PC-3 (cell line): Measurements from ENCODE around the gene NPAS2. TPM values are rescaled to one million over a fixed set of nuclear protein-coding genes. Genes with fewer than 3 reads are reported as not detected.

Source experiments
- ATAC-seq: fragments of 200-7000 bp; cut with Tn5 transposase; 2 replicates; pipeline ENCODE4 v1.9.1; 2020; ENCODE audit warnings: mild to moderate bottlenecking, moderate library complexity
- BruUV-seq: library from RNA; stranded (reverse); fragments of 400-500 nt; replicated peaks from 2 replicates; lab custom pipeline; 2021; lab: Mats Ljungman, UMichigan
- CTCF ChIA-PET: fragments of 300-600 bp; sonication (Branson Sonifier 250); formaldehyde crosslinking; loops from one replicate; lab custom pipeline; 2022; ENCODE audit warnings: antibody characterized with exemption; lab: Charles Lee
- POLR2A ChIA-PET: fragments of 300-600 bp; sonication (Branson Sonifier 250); formaldehyde crosslinking; loops from one replicate; lab custom pipeline; 2022; ENCODE audit warnings: antibody characterized with exemption; ENCODE audit not compliant: unreplicated experiment; lab: Charles Lee
- DNase-seq: peaks from one replicate; pipeline ENCODE4 v3.0.0-alpha.2; 2015
- H2AFZ ChIP-seq: fragments of 300-600 bp; sonication (generic); 2 replicates; pipeline ENCODE4 v1.6.0; 2016; ENCODE audit warnings: antibody characterized with exemption, low read length
- H3F3A ChIP-seq: fragments of 300-600 bp; sonication (generic); one replicate; pipeline ENCODE4 v1.6.0; 2017; ENCODE audit warnings: antibody characterized with exemption, low read length, control low read depth, mild to moderate bottlenecking; ENCODE audit not compliant: unreplicated experiment
- H3K27ac ChIP-seq: fragments of 300-600 bp; sonication (generic); 2 replicates; pipeline ENCODE4 v1.5.1; 2016; ENCODE audit warnings: mild to moderate bottlenecking, low read length
- H3K27me3 ChIP-seq: fragments of 300-600 bp; sonication (generic); 2 replicates; pipeline ENCODE4 v1.6.1; 2016; ENCODE audit warnings: low read length, mixed read lengths
- H3K36me3 ChIP-seq: fragments of 300-600 bp; sonication (generic); 2 replicates; pipeline ENCODE4 v1.6.1; 2016; ENCODE audit warnings: low read depth, mixed run types, low read length, mixed read lengths
- H3K4me1 ChIP-seq: fragments of 300-600 bp; sonication (generic); 2 replicates; pipeline ENCODE4 v1.5.1; 2016; ENCODE audit warnings: low read length; ENCODE audit not compliant: insufficient read depth
- H3K4me2 ChIP-seq: fragments of 300-600 bp; sonication (generic); 2 replicates; pipeline ENCODE4 v1.6.0; 2016; ENCODE audit warnings: low read length
- H3K4me3 ChIP-seq: fragments of 300-600 bp; sonication (generic); 2 replicates; pipeline ENCODE4 v1.5.1; 2016; ENCODE audit warnings: mild to moderate bottlenecking, low read length, mixed read lengths
- H3K79me2 ChIP-seq: fragments of 300-600 bp; sonication (generic); 2 replicates; pipeline ENCODE4 v1.6.1; 2017; ENCODE audit warnings: low read length, mixed read lengths
- H3K9ac ChIP-seq: fragments of 300-600 bp; sonication (generic); 2 replicates; pipeline ENCODE4 v1.6.0; 2016; ENCODE audit warnings: mild to moderate bottlenecking, low read length
- H3K9me2 ChIP-seq: fragments of 300-600 bp; sonication (generic); replicated peaks from 2 replicates; pipeline ENCODE4 v1.6.1; 2016; ENCODE audit warnings: mixed run types, low read length, mixed read lengths
- H3K9me3 ChIP-seq: fragments of 300-600 bp; sonication (generic); 2 replicates; pipeline ENCODE4 v1.6.1; 2016; ENCODE audit warnings: low read length, mixed read lengths
- H4K20me1 ChIP-seq: fragments of 300-600 bp; sonication (generic); 2 replicates; pipeline ENCODE4 v1.6.1; 2016; ENCODE audit warnings: low read length, mixed read lengths
- CTCF ChIP-seq: fragments of 300-600 bp; sonication (generic); conservative IDR thresholded peaks from 2 replicates; pipeline ENCODE4 v1.5.1; 2017; ENCODE audit warnings: antibody characterized with exemption, low read depth, mild to moderate bottlenecking, low read length
- EZH2 ChIP-seq: fragments of 300-600 bp; sonication (generic); IDR thresholded peaks from one replicate; pipeline ENCODE4 v1.6.1; 2017; ENCODE audit warnings: antibody characterized with exemption, mild to moderate bottlenecking, low read length; ENCODE audit not compliant: unreplicated experiment
- EZH2phosphoT487 ChIP-seq: fragments of 300-600 bp; sonication (generic); IDR thresholded peaks from 2 replicates; pipeline ENCODE4 v1.6.1; 2018; ENCODE audit warnings: mild to moderate bottlenecking, antibody characterized with exemption, low read length, borderline replicate concordance
- intact Hi-C: fragments of 100-400 bp; cut with micrococcal nuclease; formaldehyde crosslinking; loops from 2 replicates; pipeline ENCODE4 v1.9.0; 2023
- total RNA-seq: library from RNA; depleted of rRNA; stranded (reverse); fragments of >200 nt; gene quantifications from 2 replicates; pipeline ENCODE4 v1.2.3, GENCODE V29; 2014

Gene NPAS2
- total RNA-seq, 1 experiment from 2014 or later = 55.4 TPM

- Histone ChIP-seq H3K79me2 (no peaks in the 10 kb centered on the region), H3K27me3 (no peaks in the 10 kb centered on the region), H3K4me3 (no peak overlapping the region), H3K9me3 (no peaks in the 10 kb centered on the region), H3K36me3 (peaks cover 30% of the 10 kb centered on the region; the same call in 1 of the 2 replicates), H4K20me1 (no peaks in the 10 kb centered on the region), H3F3A (no peaks in the 10 kb centered on the region), H3K4me1 (no peaks in the 10 kb centered on the region), H3K9ac (no peak overlapping the region), H3K4me2 (no peak overlapping the region), H2AFZ (no peak overlapping the region), H3K27ac (no peak overlapping the region), H3K9me2 (no peaks in the 10 kb centered on the region)
- no peak for DNase-seq
- intact Hi-C loops = no loop called here
- TF ChIP-seq CTCF = no peak
- TF ChIP-seq EZH2 = no peak
- TF ChIP-seq EZH2phosphoT487 = no peak
- ChIA-PET POLR2A (no interaction called here), CTCF (no interaction called here)
- no TSS peak for BruUV-seq
- no peak for ATAC-seq
These were observed 220.1 kb downstream of the NPAS2 start for GRCh38 chr2:101040072-101040471.

GRCh38 chr2:101040761-101041160 lies 220.8 kb downstream of the NPAS2 start:
- Histone ChIP-seq H3F3A (no peaks in the 10 kb centered on the region), H2AFZ (no peak overlapping the region), H3K9me3 (no peaks in the 10 kb centered on the region), H3K79me2 (no peaks in the 10 kb centered on the region), H3K9me2 (no peaks in the 10 kb centered on the region), H3K36me3 (peaks cover 26% of the 10 kb centered on the region; the same call in 1 of the 2 replicates), H3K9ac (no peak overlapping the region), H3K4me3 (no peak overlapping the region), H3K27ac (no peak overlapping the region), H3K27me3 (no peaks in the 10 kb centered on the region), H3K4me1 (no peaks in the 10 kb centered on the region), H4K20me1 (no peaks in the 10 kb centered on the region), H3K4me2 (no peak overlapping the region)
- ATAC-seq = no peak
- TF ChIP-seq CTCF (no peak), EZH2phosphoT487 (no peak), EZH2 (no peak)
- intact Hi-C loops = no loop called here
- no TSS peak for BruUV-seq
- DNase-seq = no peak
- CTCF ChIA-PET = no interaction called here
- POLR2A ChIA-PET = no interaction called here

- H3K36me3 ChIP-seq = peaks cover 21% of the 10 kb centered on the region; the same call in 1 of the 2 replicates
- H3K9ac ChIP-seq = no peak overlapping the region
- no peak for DNase-seq
- no peak overlapping the region for H3K4me2 ChIP-seq
- intact Hi-C loops = no loop called here
- H2AFZ ChIP-seq = no peak overlapping the region
- H3K79me2 ChIP-seq = peaks cover 5% of the 10 kb centered on the region; the same call in 1 of the 2 replicates
- no peaks in the 10 kb centered on the region for H3K4me1 ChIP-seq
- no peaks in the 10 kb centered on the region for H3K9me3 ChIP-seq
- H3K4me3 ChIP-seq = no peak overlapping the region
- POLR2A ChIA-PET = no interaction called here
- no peak for ATAC-seq
- no peaks in the 10 kb centered on the region for H3F3A ChIP-seq
- no peaks in the 10 kb centered on the region for H3K27me3 ChIP-seq
- H3K9me2 ChIP-seq = no peaks in the 10 kb centered on the region
- no peaks in the 10 kb centered on the region for H4K20me1 ChIP-seq
- no peak for TF ChIP-seq EZH2phosphoT487
- TF ChIP-seq CTCF = no peak
- TF ChIP-seq EZH2 = no peak
- CTCF ChIA-PET = interaction anchor here (0.6 kb wide), 1 partner anchor 199 kb away, joined by 3 read pairs; no protein-coding TSS in a partner anchor
- BruUV-seq = no TSS peak
- H3K27ac ChIP-seq = no peak overlapping the region
These were observed 221.5 kb downstream of the NPAS2 start for GRCh38 chr2:101041413-101041812.
